ENCODE data around the gene CEND1. TPM values are rescaled to one million over a fixed set of nuclear protein-coding genes. Genes with fewer than 3 reads are reported as not detected.

CEND1 gene
- total RNA-seq, 4 donors from 2014 or later: 0.44 to 0.45 TPM; not detected in 2

DNA sequence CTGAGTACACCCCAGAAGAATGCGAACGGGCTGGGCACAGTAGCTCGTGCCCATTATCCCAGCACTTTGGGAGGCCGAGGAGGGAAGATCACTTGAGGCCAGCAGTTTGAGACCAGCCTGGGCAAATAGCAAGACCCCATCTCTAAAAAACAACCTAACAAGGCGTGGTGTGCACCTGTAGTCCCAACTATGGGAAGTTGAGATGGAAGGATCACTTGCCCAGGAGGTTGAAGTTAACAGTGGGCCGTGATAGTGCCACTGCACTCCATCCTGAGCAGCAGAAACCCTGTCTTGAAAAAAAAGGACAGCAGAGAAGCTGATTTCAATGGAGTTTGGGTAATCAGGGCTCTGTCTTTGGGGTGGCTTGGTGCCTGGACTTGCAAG, 23.2 kb upstream of the CEND1 start:
- no peaks in the 10 kb centered on the region for H3K27me3 ChIP-seq
- H3K4me1 ChIP-seq: peaks cover 16 to 23% of the 10 kb centered on the region in 2 donors
- TF ChIP-seq, protein P1, sequence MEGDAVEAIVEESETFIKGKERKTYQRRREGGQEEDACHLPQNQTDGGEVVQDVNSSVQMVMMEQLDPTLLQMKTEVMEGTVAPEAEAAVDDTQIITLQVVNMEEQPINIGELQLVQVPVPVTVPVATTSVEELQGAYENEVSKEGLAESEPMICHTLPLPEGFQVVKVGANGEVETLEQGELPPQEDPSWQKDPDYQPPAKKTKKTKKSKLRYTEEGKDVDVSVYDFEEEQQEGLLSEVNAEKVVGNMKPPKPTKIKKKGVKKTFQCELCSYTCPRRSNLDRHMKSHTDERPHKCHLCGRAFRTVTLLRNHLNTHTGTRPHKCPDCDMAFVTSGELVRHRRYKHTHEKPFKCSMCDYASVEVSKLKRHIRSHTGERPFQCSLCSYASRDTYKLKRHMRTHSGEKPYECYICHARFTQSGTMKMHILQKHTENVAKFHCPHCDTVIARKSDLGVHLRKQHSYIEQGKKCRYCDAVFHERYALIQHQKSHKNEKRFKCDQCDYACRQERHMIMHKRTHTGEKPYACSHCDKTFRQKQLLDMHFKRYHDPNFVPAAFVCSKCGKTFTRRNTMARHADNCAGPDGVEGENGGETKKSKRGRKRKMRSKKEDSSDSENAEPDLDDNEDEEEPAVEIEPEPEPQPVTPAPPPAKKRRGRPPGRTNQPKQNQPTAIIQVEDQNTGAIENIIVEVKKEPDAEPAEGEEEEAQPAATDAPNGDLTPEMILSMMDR (IDR thresholded peaks at IDR 0.05): no peak
- TF ChIP-seq POLR2A (IDR thresholded peaks at IDR 0.05): no peak
- H3K9me3 ChIP-seq: no peaks in the 10 kb centered on the region
- peaks cover 22 to 24% of the 10 kb centered on the region in 2 donors for H3K36me3 ChIP-seq
- intact Hi-C loops (cut with DNase I): no loop called here
- H3K4me3 ChIP-seq (replicated peaks in 1 of 3): no peak overlapping the region
- DNase-seq: no peak
- no peak overlapping the region for H3K27ac ChIP-seq
- WGBS, 2 donors: 85 to 89% methylated on average over 5 to 6 of the region's 6 CpGs

DNA sequence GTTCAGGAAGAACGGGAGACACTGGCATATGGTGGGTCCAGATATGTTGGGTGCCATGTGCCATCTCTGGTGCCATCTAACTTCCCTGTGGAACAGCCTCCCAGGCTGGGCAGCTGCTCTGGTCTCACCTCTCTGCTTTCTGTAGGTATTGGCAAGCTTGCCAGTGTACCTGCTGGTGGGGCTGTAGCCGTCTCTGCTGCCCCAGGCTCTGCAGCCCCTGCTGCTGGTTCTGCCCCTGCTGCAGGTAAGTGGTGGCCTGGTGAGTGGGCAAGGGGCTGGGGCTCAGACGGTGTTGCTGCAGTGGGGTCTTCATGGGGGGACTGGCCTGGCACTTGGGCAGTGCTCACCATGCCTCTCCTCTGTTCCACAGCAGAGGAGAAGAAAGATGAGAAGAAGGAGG, 22.5 kb upstream of the CEND1 start:
- peaks cover 22 to 24% of the 10 kb centered on the region in 2 donors for H3K36me3 ChIP-seq
- no peak overlapping the region for H3K27ac ChIP-seq
- no peaks in the 10 kb centered on the region for H3K9me3 ChIP-seq
- 90 to 98% methylated on average over 3 of the region's 3 CpGs for whole genome bisulfite sequencing, 2 donors
- H3K4me1 ChIP-seq: peaks cover 17 to 23% of the 10 kb centered on the region in 2 donors
- intact Hi-C loops (cut with DNase I): no loop called here
- DNase-seq: no peak
- TF ChIP-seq, protein P1 (IDR thresholded peaks at IDR 0.05): no peak
- no peak for TF ChIP-seq POLR2A (IDR thresholded peaks at IDR 0.05)
- no peak overlapping the region for H3K4me3 ChIP-seq (replicated peaks in 1 of 3)
- H3K27me3 ChIP-seq: no peaks in the 10 kb centered on the region

DNA sequence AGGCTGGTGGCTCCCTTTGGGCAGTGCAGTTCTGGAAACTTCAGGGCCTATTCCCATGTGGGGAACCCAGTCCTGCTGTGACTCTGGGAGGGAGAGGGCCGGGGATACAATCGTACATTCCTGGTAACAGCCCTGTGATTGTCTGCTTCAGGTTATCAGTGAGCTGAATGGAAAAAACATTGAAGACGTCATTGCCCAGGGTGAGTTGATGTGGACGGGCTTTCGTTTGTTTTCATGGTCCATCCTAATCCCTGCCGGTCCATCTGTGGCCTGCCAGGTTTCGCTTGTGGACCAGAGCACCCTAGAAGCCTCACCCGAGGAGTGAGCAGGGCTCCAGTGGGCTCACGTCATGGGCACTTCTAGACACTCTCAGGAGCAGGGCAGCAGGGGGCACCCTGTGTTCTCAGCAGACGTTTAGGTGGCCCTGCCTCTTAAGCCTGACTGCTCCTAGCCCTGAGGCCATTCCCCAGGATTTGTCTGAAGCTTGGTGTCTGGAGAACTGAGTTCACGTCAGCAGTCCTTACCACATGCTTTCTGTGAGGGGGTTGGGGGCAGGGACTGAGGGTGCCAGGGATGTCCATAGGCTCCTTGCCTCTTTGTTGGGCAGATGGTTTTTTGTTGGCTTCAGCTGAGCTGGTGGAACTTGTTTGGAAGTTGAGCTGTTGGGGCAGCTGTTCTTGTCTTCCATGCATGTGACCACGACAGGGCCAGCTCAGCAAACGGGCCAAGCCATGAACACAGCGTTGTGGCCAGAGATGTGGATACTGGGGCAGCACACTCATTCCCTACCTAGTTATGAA, 21.8 kb upstream of the CEND1 start:
- Histone ChIP-seq H3K9me3 (no peaks in the 10 kb centered on the region), H3K4me1 (peaks cover 17 to 23% of the 10 kb centered on the region in 2 donors), H3K27ac (no peak overlapping the region), H3K27me3 (no peaks in the 10 kb centered on the region), H3K36me3 (peaks cover 22 to 24% of the 10 kb centered on the region in 2 donors), H3K4me3 (replicated peaks in 1 of 3) (no peak overlapping the region)
- 77 to 88% methylated on average over 11 to 13 of the region's 14 CpGs for WGBS, 2 donors
- no peak for DNase-seq
- intact Hi-C loops (cut with DNase I): no loop called here
- TF ChIP-seq POLR2A (IDR thresholded peaks at IDR 0.05): no peak
- TF ChIP-seq, protein P1 (IDR thresholded peaks at IDR 0.05): no peak

DNA sequence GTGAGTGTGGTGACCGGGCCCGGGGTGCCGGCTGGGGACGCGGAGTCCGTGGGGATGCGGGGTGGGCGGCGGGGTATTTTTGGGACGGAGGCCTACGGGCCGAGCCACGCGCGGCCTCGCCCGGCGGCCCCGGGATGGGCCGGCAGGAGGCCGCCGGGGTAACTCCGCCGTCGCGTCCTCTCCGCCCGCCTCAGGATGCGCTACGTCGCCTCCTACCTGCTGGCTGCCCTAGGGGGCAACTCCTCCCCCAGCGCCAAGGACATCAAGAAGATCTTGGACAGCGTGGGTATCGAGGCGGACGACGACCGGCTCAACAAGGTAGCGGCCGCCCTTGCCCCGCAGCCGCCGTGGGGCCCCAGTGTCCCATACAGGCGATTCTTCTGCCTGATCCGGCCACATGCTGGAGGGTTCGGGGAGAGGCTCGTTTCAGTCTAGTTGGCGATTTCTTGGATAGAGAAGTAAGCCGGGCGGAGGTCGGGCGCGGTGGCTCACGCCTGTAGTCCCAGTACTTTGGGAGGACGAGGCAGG, 20.2 kb upstream of the CEND1 start:
- H3K4me3 ChIP-seq (replicated peaks in 1 of 3): peak overlapping the region; percentile 68 to 85 (median 80)
- peaks cover 22 to 24% of the 10 kb centered on the region in 2 donors for H3K36me3 ChIP-seq
- H3K27me3 ChIP-seq: no peaks in the 10 kb centered on the region
- TF ChIP-seq, protein P1 (IDR thresholded peaks at IDR 0.05): peak in 1 of 6 experiments; percentile 10
- no peak for TF ChIP-seq POLR2A (IDR thresholded peaks at IDR 0.05)
- no peaks in the 10 kb centered on the region for H3K9me3 ChIP-seq
- peak overlapping the region; percentile 95 to 97 (median 97) for H3K27ac ChIP-seq
- DNase-seq: no peak
- peaks cover 21 to 25% of the 10 kb centered on the region in 2 donors for H3K4me1 ChIP-seq
- intact Hi-C loops (cut with DNase I): no loop called here
- 0% methylated on average over 32 to 33 of the region's 55 CpGs for WGBS, 2 donors

All from thyroid gland (tissue), 4 donors.